Duodenal mucosa (tissue), 2 donors: ENCODE measurements around the gene ZGRF1.
"Not testable (repeated sequence)": the region's sequence is repeated elsewhere in the genome, so short reads cannot be mapped to it uniquely, and the experiment has no call there.

Experiments
- H3K27ac ChIP-seq: one replicate; pipeline ENCODE4 v1.7.0; 2013; ENCODE audit warnings: low read depth, low read length
- H3K27me3 ChIP-seq, 2 donors: one replicate each; pipeline ENCODE4 v1.7.0; 2013; ENCODE audit warnings: low read length in 2 of 2, control low read depth in 1 of 2; ENCODE audit not compliant: insufficient read depth in 2 of 2, control insufficient read depth in 1 of 2
- H3K36me3 ChIP-seq, 2 donors: one replicate each; pipeline ENCODE4 v1.7.0; 2013; ENCODE audit warnings: low read length in 2 of 2, control low read depth in 1 of 2; ENCODE audit not compliant: insufficient read depth in 2 of 2, control insufficient read depth in 1 of 2
- H3K4me1 ChIP-seq, 2 donors: one replicate each; pipeline ENCODE4 v1.7.0; 2013; ENCODE audit warnings: low read length in 2 of 2, control low read depth in 1 of 2; ENCODE audit not compliant: insufficient read depth in 2 of 2, control insufficient read depth in 1 of 2
- H3K4me3 ChIP-seq, 2 donors: one replicate each; pipeline ENCODE4 v1.7.0; 2013; ENCODE audit warnings: low read length in 2 of 2, low read depth in 1 of 2
- H3K9ac ChIP-seq, 2 donors: one replicate each; pipeline ENCODE4 v1.7.0; 2013; ENCODE audit warnings: low read length in 2 of 2, low read depth in 1 of 2
- H3K9me3 ChIP-seq, 2 donors: one replicate each; pipeline ENCODE4 v1.7.0; 2013; ENCODE audit warnings: low read length in 2 of 2, control low read depth in 1 of 2; ENCODE audit not compliant: control insufficient read depth in 1 of 2

The ZGRF1 gene

GRCh38 chr4:112644595-112645535 lies 8.2 kb upstream of the ZGRF1 start:
- not testable (repeated sequence) for H3K27ac ChIP-seq

GRCh38 chr4:112642526-112642925 lies 5.8 kb upstream of the ZGRF1 start:
- Histone ChIP-seq H3K36me3 (peaks cover 12 to 27% of the 10 kb centered on the region in 2 donors), H3K9ac (no peak overlapping the region), H3K27me3 (no peaks in the 10 kb centered on the region), H3K9me3 (no peaks in the 10 kb centered on the region), H3K27ac (no peak overlapping the region), H3K4me1 (peaks cover 0 to 8% of the 10 kb centered on the region in 2 donors), H3K4me3 (no peak overlapping the region)

More at GRCh38 chr4:112644595-112645535, 8.2 kb upstream of the ZGRF1 start:
- not testable (repeated sequence) for H3K4me3 ChIP-seq, H3K9me3 ChIP-seq, H3K9ac ChIP-seq, H3K4me1 ChIP-seq, H3K27me3 ChIP-seq
- H3K36me3 ChIP-seq: peaks cover 23 to 39% of the 10 kb centered on the region in 2 donors

GRCh38 chr4:112637552-112637866 lies 800 bp upstream of the ZGRF1 start:
- Histone ChIP-seq H3K9me3 (no peaks in the 10 kb centered on the region), H3K36me3 (peaks cover 0 to under 1% of the 10 kb centered on the region in 2 donors), H3K9ac (peak overlapping the region; percentile 79 to 96), H3K4me1 (peaks cover 0 to 15% of the 10 kb centered on the region in 2 donors), H3K27me3 (no peaks in the 10 kb centered on the region), H3K27ac (peak overlapping the region; percentile 76), H3K4me3 (peak overlapping the region; percentile 84 to 98)

DNA sequence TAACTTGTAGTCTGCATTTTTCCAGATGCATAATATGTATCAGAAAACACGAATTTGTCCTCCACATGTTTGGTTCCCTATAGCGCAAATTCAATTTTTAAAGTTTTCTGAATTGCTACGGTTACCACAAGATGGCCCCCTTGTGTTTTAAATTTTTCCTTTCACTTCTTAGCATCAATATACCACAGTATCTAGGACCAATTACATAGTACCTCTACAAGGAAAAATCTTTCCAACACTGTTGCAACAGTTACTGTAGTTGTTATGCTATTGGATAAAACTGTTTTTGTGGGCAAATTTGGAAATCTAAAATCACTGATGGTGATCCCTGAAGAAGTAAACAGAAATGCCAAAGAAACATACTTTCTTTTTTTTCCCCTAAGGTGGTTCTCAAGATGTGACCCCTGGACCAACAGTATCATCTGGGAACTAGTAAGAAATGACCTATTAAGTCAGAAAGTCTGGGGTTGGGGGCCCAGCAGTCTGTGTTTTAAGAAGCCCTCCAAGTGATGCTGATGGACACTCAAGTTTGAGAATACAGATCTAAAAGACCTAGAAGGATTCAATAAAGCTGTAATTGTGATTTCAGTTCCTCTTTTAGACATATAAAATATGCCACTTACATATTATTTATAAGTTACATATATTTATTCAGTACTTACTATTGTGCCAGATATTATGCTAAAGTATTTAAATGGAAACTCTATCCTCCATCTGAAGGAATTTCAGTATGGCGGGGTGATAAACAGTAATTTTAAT lies 3.1 kb downstream of the ZGRF1 start:
- H3K4me3 ChIP-seq: no peak overlapping the region
- no peak overlapping the region for H3K27ac ChIP-seq

DNA sequence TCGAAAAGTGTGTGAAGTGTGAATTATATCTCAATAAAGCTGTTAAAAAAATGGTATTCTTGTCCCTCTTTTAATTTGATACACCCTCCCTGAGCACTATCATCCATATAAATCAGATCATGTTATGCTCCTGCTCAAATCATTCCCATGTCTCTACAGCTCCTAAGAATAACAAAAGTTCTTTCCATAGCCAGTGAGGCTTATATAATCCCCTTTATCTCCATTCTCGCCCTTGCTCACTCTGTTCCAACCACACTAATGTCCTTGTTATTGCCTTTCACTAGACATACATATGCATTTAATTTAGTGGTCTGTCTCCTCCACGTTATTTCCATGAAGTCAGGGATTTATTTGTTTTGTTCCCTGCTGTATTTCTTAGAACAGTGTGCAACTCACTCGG lies 10.5 kb downstream of the ZGRF1 start:
- Histone ChIP-seq H3K27ac (no peak overlapping the region), H3K4me3 (no peak overlapping the region), H3K36me3 (no peaks in the 10 kb centered on the region), H3K9me3 (no peaks in the 10 kb centered on the region), H3K9ac (no peak overlapping the region), H3K4me1 (no peaks in the 10 kb centered on the region), H3K27me3 (no peaks in the 10 kb centered on the region)

More for the DNA sequence above, 3.1 kb downstream of the ZGRF1 start:
- H3K27me3 ChIP-seq: no peaks in the 10 kb centered on the region
- H3K9me3 ChIP-seq: no peaks in the 10 kb centered on the region
- H3K9ac ChIP-seq: no peak overlapping the region
- no peaks in the 10 kb centered on the region for H3K36me3 ChIP-seq
- peaks cover 0 to 15% of the 10 kb centered on the region in 2 donors for H3K4me1 ChIP-seq

DNA sequence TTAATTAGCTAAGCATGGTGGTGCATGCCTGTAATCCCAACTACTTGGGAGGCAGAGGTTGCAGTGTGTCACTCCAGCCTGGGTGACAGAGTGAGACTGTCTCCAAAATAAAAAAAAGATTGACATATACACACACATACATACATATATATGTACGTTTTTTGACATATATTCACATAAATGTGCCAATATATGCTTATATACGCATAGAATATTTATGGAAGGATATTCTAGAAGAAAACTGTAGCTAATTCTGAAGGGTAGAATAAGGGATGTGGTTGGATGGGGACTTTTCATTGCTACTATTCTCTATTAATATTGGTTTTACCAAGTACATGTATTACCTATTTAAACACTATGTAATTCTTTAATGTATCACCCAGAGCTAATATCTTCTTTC lies 19.7 kb downstream of the ZGRF1 start:
- H3K27ac ChIP-seq: no peak overlapping the region
- no peak overlapping the region for H3K4me3 ChIP-seq
- no peak overlapping the region for H3K9ac ChIP-seq
- no peaks in the 10 kb centered on the region for H3K36me3 ChIP-seq
- no peaks in the 10 kb centered on the region for H3K4me1 ChIP-seq
- no peaks in the 10 kb centered on the region for H3K9me3 ChIP-seq
- no peaks in the 10 kb centered on the region for H3K27me3 ChIP-seq

DNA sequence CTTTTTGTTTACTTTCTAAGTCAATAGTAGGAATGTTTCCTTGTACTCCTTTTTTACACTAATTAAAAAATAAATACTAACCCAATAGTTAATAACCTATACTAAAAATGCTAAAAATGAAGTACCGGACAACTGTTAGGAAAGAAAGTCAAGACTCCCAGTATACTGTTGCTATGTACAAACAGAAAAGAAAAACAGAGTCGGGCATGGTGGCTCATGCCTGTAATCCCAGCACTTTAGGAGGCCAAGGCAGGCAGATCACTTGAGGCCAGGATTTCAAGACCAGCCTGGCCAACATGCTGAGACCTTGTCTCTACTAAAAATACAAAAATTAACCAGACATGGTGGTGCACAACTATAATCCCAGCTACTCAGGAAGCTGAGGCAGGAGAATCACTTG lies 23.9 kb downstream of the ZGRF1 start:
- H3K4me3 ChIP-seq, H3K27me3 ChIP-seq, H3K4me1 ChIP-seq, H3K27ac ChIP-seq, H3K9me3 ChIP-seq, H3K9ac ChIP-seq, H3K36me3 ChIP-seq: not testable (repeated sequence)

DNA sequence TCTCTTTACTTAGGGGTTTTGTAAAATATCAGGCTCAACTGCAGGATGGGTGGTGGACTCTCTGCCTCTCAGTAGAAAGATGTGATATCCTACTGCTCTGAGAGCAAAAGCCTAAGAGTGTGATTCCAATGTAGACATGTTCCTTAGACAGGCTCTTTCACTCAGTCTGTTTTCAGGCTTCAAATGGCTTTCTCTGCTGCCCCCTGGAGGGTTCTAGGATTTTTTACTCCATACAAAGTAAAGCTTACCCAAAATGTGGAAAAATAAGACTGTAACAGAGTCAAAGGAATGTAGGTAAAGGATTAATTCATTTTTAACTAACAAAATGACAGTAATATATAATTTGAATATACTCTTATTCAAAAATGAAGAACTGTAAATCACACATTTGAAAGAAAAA lies 32.1 kb downstream of the ZGRF1 start:
- no peak overlapping the region for H3K9ac ChIP-seq
- H3K9me3 ChIP-seq: no peaks in the 10 kb centered on the region
- H3K36me3 ChIP-seq: no peaks in the 10 kb centered on the region
- no peaks in the 10 kb centered on the region for H3K27me3 ChIP-seq
- no peaks in the 10 kb centered on the region for H3K4me1 ChIP-seq
- no peak overlapping the region for H3K4me3 ChIP-seq
- H3K27ac ChIP-seq: no peak overlapping the region

DNA sequence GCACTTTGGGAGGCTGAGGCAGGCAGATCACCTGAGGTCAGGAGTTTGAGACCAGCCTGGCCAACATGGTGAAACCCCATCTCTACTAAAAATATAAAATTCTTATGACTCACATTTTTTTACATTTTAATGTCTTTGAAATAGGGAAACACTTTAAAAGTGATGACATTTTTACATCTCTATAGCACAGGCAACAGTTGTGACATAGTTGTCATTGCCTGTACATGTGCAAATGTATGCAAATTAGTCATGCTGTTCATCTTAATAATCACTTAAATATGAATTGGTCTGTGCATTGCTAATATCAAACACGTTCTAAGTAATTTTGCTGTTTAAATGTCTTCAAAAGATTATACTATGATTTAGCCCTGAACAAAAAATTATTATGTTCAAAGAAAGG lies 41.7 kb downstream of the ZGRF1 start:
- H3K9me3 ChIP-seq: peaks cover 0 to 4% of the 10 kb centered on the region in 2 donors
- no peaks in the 10 kb centered on the region for H3K4me1 ChIP-seq

GRCh38 chr4:112593438-112594133 lies 43.1 kb downstream of the ZGRF1 start:
- Histone ChIP-seq H3K4me1 (no peaks in the 10 kb centered on the region), H3K9me3 (peaks cover 0 to 4% of the 10 kb centered on the region in 2 donors), H3K36me3 (no peaks in the 10 kb centered on the region), H3K27me3 (no peaks in the 10 kb centered on the region), H3K4me3 (no peak overlapping the region), H3K27ac (no peak overlapping the region), H3K9ac (no peak overlapping the region)

More for the DNA sequence above, 41.7 kb downstream of the ZGRF1 start:
- Histone ChIP-seq H3K27me3 (no peaks in the 10 kb centered on the region), H3K27ac (no peak overlapping the region), H3K9ac (no peak overlapping the region), H3K4me3 (no peak overlapping the region), H3K36me3 (no peaks in the 10 kb centered on the region)
